ENCODE results near the gene USP31. TPM values are rescaled to one million over a fixed set of nuclear protein-coding genes. Genes with fewer than 3 reads are reported as not detected.

Gene USP31
- total and polyA plus RNA-seq, 2 of the 13 experiments (the other 11 are each of a cell fraction or from before 2014, with no cell fraction given): 22.5 to 23.3 TPM

GRCh38 chr16:23149267-23149992 lies at the start of gene USP31 (continued):
- TF ChIP-seq TCF12 (IDR thresholded peaks at IDR 0.05): no peak
- TF ChIP-seq TCF12 (CRISPR knock-in tag; IDR thresholded peaks at IDR 0.05): 0 out of 2 replicates have a peak, but pooled peaks have one; percentile 71
- TF ChIP-seq SIX4 (CRISPR knock-in tag; IDR thresholded peaks at IDR 0.05): peak; percentile 76
- no peak; the same call in 1 of the 2 replicates for TF ChIP-seq E2F5 (CRISPR knock-in tag; conservative IDR thresholded peaks at IDR 0.05)
- peak; percentile 94 for TF ChIP-seq ZBTB38 (CRISPR knock-in tag; IDR thresholded peaks at IDR 0.05)
- peak; percentile 90; the same call in 1 of the 2 replicates for TF ChIP-seq ZNF639 (CRISPR knock-in tag; conservative IDR thresholded peaks at IDR 0.05)
- TF ChIP-seq THAP8 (CRISPR knock-in tag; IDR thresholded peaks at IDR 0.05; ENCODE audit: borderline replicate concordance): no peak
- TF ChIP-seq ZFP62 (CRISPR knock-in tag; IDR thresholded peaks at IDR 0.05): no peak
- TF ChIP-seq IRF1 (CRISPR knock-in tag; IDR thresholded peaks at IDR 0.05; ENCODE audit: low read depth): no peak
- no peak for TF ChIP-seq ZSCAN5A (CRISPR knock-in tag; IDR thresholded peaks at IDR 0.05; ENCODE audit: borderline replicate concordance)
- TF ChIP-seq MXI1 (IDR thresholded peaks at IDR 0.05; ENCODE audit: borderline replicate concordance, low read depth, low read length): peak; percentile 90; the same call in 2 of the 3 replicates
- peak; percentile 78 for TF ChIP-seq MAX (IDR thresholded peaks at IDR 0.05)
- TF ChIP-seq EED (CRISPR knock-in tag; IDR thresholded peaks at IDR 0.05): 0 out of 2 replicates have a peak, but pooled peaks have one; percentile 70
- TF ChIP-seq ZNF564 (CRISPR knock-in tag; IDR thresholded peaks at IDR 0.05): no peak
- TF ChIP-seq STAG1 (CRISPR knock-in tag; IDR thresholded peaks at IDR 0.05): no peak
- peak; percentile 94 for TF ChIP-seq KDM4B (CRISPR knock-in tag; IDR thresholded peaks at IDR 0.05)
- TF ChIP-seq TAF1 (CRISPR knock-in tag; IDR thresholded peaks at IDR 0.05): peak; percentile 69
- peak; percentile 51; the same call in 1 of the 2 replicates for TF ChIP-seq SIN3A (IDR thresholded peaks at IDR 0.05; ENCODE audit: borderline replicate concordance, low read depth, low read length)
- peak; percentile 53; the same call in 1 of the 2 replicates for TF ChIP-seq ARNTL (CRISPR knock-in tag; IDR thresholded peaks at IDR 0.05)
- no peak for TF ChIP-seq HNF4G (IDR thresholded peaks at IDR 0.05; ENCODE audit: borderline replicate concordance, low read depth, low read length)
- TF ChIP-seq HNF4G (CRISPR knock-in tag; IDR thresholded peaks at IDR 0.05; ENCODE audit: borderline replicate concordance, low read depth): 0 out of 2 replicates have a peak, but pooled peaks have one; percentile 42
- TF ChIP-seq ZNF260 (CRISPR knock-in tag; IDR thresholded peaks at IDR 0.05; ENCODE audit: borderline replicate concordance, low read depth): no peak
- 0 out of 2 replicates have a peak, but pooled peaks have one; percentile 64 for TF ChIP-seq HOXD1 (CRISPR knock-in tag; IDR thresholded peaks at IDR 0.05)
- TF ChIP-seq CBX1 (IDR thresholded peaks at IDR 0.05; ENCODE audit: low read depth): peak; percentile 96

Data from HepG2 (cell line).